Measurements from ENCODE around the gene B3GNT3. TPM values are rescaled to one million over a fixed set of nuclear protein-coding genes. Genes with fewer than 3 reads are reported as not detected.

The B3GNT3 gene
- total RNA-seq, 2 donors from 2014 or later, result 5.2 to 11.9 TPM

DNA sequence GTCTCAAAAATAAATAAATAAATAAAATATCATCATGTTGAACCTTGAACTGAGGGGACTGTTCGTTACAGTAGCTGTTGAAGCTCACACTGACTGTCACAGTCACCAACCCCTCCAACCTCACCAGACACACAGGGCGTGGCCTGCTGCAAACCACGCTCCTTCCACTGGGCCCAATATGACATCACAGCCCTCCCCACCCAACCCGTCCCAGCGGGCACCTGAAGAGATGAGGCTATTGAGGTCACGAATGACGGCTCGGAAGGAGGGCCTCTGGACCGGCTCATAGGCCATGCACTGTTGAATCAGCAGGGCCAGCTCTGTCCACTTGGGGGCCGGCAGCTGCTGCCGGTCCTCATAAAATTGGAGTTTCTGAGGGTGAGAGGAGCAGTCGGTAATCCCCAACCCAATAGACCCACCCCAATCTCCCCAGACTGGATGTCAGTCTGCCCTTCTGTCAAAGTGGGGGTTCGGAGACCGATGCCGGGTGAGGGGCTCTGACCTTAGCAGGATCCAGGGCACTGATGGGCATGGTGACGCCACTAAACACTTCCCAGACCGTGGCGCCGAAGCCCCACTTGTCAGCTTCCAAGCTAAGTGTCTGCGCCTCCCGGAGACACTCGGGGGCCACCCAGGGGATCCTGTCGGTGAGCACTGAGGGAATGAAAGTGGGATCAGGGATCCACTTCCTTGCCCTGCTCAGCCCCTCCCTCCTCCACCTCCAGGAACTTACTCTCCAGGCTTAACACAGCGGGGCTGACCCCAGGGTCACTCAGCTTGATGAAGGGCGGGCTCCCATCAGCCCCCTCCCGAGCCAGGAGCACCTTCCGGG, 39.6 kb downstream of the B3GNT3 start:
- no peaks in the 10 kb centered on the region for H3K9me3 ChIP-seq
- intact Hi-C loops (cut with DNase I), result no loop called here
- H3K27me3 ChIP-seq (replicated peaks; ENCODE audit: insufficient read depth), result no peaks in the 10 kb centered on the region
- no peak overlapping the region for H3K27ac ChIP-seq
- no peaks in the 10 kb centered on the region for H3K36me3 ChIP-seq
- WGBS, result 72% methylated on average over 26 of the region's 27 CpGs
- no peak for DNase-seq (ENCODE audit: low spot score)
- H3K4me1 ChIP-seq (replicated peaks), result no peaks in the 10 kb centered on the region
- no peak for TF ChIP-seq POLR2A (IDR thresholded peaks at IDR 0.05)
- TF ChIP-seq, protein P1, sequence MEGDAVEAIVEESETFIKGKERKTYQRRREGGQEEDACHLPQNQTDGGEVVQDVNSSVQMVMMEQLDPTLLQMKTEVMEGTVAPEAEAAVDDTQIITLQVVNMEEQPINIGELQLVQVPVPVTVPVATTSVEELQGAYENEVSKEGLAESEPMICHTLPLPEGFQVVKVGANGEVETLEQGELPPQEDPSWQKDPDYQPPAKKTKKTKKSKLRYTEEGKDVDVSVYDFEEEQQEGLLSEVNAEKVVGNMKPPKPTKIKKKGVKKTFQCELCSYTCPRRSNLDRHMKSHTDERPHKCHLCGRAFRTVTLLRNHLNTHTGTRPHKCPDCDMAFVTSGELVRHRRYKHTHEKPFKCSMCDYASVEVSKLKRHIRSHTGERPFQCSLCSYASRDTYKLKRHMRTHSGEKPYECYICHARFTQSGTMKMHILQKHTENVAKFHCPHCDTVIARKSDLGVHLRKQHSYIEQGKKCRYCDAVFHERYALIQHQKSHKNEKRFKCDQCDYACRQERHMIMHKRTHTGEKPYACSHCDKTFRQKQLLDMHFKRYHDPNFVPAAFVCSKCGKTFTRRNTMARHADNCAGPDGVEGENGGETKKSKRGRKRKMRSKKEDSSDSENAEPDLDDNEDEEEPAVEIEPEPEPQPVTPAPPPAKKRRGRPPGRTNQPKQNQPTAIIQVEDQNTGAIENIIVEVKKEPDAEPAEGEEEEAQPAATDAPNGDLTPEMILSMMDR (IDR thresholded peaks at IDR 0.05), result no peak
- TF ChIP-seq POLR2AphosphoS5 (IDR thresholded peaks at IDR 0.05), result no peak
- no peak overlapping the region for H3K4me3 ChIP-seq

DNA sequence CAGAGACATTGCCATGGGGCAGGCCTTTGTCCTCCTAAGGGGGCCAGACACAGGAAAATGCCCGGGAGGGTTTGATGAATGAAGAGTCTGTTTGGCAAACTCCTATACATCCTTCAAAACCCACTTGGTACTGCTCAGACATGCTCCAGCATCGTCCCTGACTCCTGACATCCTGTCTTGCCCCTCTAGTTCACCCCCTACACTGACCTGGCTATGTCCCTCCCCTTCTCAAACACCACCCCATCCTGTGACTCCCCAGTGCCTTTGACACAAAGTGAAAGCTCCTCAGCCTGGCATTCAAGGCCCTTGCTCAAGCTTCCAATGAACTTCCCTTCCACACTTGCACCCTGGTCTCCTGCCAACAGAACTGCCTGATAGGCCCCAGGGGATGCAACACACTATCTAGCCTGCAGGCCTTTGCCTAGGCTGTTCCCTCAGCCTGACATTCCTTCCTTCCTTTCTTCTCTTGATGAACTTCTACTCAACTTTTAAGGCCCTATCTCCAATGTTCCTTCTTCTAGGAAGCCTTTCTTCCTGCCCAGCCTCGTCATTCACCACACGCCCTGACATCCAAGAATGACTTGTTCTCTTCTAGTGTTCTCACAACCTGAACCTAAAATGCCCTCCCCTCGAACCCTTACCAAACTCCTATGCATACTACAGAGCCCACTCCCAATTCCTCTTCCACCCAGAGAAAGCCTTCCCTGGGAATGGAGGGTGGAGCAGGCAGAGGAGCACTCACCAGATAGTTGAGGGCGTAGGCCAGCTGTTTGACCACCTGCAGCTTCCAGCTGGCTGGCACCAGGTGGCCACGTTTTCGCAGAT, 40.5 kb downstream of the B3GNT3 start:
- no peaks in the 10 kb centered on the region for H3K27me3 ChIP-seq (replicated peaks; ENCODE audit: insufficient read depth)

DNA sequence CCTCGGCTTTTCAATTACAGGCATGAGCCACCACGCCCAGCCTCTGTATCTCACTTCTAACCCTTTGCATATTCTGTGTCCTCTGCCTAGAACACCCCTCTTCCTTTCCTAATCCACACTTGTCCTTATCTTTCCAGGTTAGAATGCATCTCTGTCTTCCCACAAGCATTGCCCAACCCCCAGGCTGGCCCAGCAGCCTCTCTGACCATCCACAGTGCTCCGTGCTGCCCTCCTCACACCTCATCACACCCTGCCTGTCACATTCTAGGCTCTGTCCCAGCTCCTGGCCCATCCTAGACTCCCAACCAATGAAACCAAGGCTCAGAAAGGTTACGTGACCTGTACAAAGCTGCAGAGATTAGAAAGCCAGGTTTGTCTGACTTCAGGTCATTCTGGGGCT, 41.6 kb downstream of the B3GNT3 start:
- WGBS, result 63% methylated on average over 4 of the region's 4 CpGs
- no peaks in the 10 kb centered on the region for H3K36me3 ChIP-seq
- no peak for DNase-seq (ENCODE audit: low spot score)
- H3K4me1 ChIP-seq (replicated peaks), result no peaks in the 10 kb centered on the region
- no peak overlapping the region for H3K27ac ChIP-seq
- intact Hi-C loops (cut with DNase I), result no loop called here
- H3K27me3 ChIP-seq (replicated peaks; ENCODE audit: insufficient read depth), result no peaks in the 10 kb centered on the region
- no peak overlapping the region for H3K4me3 ChIP-seq
- no peaks in the 10 kb centered on the region for H3K9me3 ChIP-seq
- TF ChIP-seq, protein P1 (IDR thresholded peaks at IDR 0.05), result no peak
- no peak for TF ChIP-seq POLR2AphosphoS5 (IDR thresholded peaks at IDR 0.05)
- no peak for TF ChIP-seq POLR2A (IDR thresholded peaks at IDR 0.05)

More for the DNA sequence above, 40.5 kb downstream of the B3GNT3 start:
- 71% methylated on average over 8 of the region's 8 CpGs for WGBS
- TF ChIP-seq, protein P1 (IDR thresholded peaks at IDR 0.05), result no peak
- no peak for TF ChIP-seq POLR2A (IDR thresholded peaks at IDR 0.05)
- TF ChIP-seq POLR2AphosphoS5 (IDR thresholded peaks at IDR 0.05), result no peak
- intact Hi-C loops (cut with DNase I), result no loop called here
- H3K36me3 ChIP-seq, result no peaks in the 10 kb centered on the region
- no peaks in the 10 kb centered on the region for H3K4me1 ChIP-seq (replicated peaks)
- no peak overlapping the region for H3K4me3 ChIP-seq
- no peak for DNase-seq (ENCODE audit: low spot score)
- no peak overlapping the region for H3K27ac ChIP-seq
- no peaks in the 10 kb centered on the region for H3K9me3 ChIP-seq

DNA sequence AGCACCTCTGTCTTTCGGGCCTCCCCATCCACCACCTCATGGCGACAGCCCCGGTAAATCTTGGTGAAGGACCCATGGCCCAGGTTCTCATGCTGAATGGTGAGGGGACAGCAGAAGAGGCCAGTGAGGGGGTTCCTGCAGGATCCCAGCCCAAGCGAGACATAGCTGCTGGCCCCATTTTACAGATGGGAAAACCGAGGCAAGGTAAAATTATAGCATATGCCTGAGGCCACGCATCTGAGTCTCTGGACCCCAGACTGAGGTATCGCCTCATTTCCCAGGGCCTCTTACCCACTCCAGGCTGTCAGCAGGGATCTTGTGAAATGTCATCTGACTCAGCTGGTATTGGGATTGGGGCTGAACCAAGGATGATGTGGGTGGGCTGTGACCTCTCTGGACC, 43.0 kb downstream of the B3GNT3 start:
- no peak overlapping the region for H3K27ac ChIP-seq
- intact Hi-C loops (cut with DNase I), result no loop called here
- TF ChIP-seq POLR2A (IDR thresholded peaks at IDR 0.05) (no peak), POLR2AphosphoS5 (IDR thresholded peaks at IDR 0.05) (no peak)
- TF ChIP-seq, protein P1 (IDR thresholded peaks at IDR 0.05), result no peak
- no peak for DNase-seq (ENCODE audit: low spot score)
- WGBS, result 96% methylated on average over 7 of the region's 7 CpGs
- H3K9me3 ChIP-seq, result no peaks in the 10 kb centered on the region
- H3K27me3 ChIP-seq (replicated peaks; ENCODE audit: insufficient read depth), result no peaks in the 10 kb centered on the region
- no peak overlapping the region for H3K4me3 ChIP-seq
- peaks cover 3% of the 10 kb centered on the region for H3K4me1 ChIP-seq (replicated peaks)
- no peaks in the 10 kb centered on the region for H3K36me3 ChIP-seq
